Dermis microvascular lymphatic vessel endothelial cell (primary cell): ENCODE data around the gene TMEM184B. TPM values are rescaled to one million over a fixed set of nuclear protein-coding genes. Genes with fewer than 3 reads are reported as not detected.

Experiments
- DNase-seq, 2 donors: peaks; one replicate each; pipeline versions ENCODE4 v3.0.0 to v3.0.0-alpha.2; 2010; ENCODE audit warnings: low read depth in 2 of 2
- total RNA-seq: library from RNA; depleted of rRNA; stranded (reverse); fragments of >200 nt; gene quantifications from 2 replicates; pipeline ENCODE4 v1.2.1, GENCODE V29; 2014

The TMEM184B gene
- 25.4 and 32.9 TPM in 2 replicates for total RNA-seq

GRCh38 chr22:38272373-38273134 lies at the start of gene TMEM184B:
Gene TMEM184B (minus strand): TSS chr22:38273010. CDS start chr22:38247961, 25,049 bp downstream.
- peak in 1 of 2 donors; percentile 75 for DNase-seq

- no peak for DNase-seq
These were observed 48.0 kb upstream of the TMEM184B start for GRCh38 chr22:38320605-38321402.

- DNase-seq, result no peak
These were observed 46.3 kb upstream of the TMEM184B start for GRCh38 chr22:38318792-38319773.

GRCh38 chr22:38317995-38318715 lies 45.3 kb upstream of the TMEM184B start:
- DNase-seq, result peak; percentile 57 to 91

- peak in 1 of 2 donors; percentile 70 for DNase-seq
These were observed 44.5 kb upstream of the TMEM184B start, which contains the start of gene CSNK1E for GRCh38 chr22:38317122-38317994. Gene CSNK1E (minus strand): TSS chr22:38317433. CDS start chr22:38314157, 3,276 bp downstream.

GRCh38 chr22:38316364-38317121 lies 43.7 kb upstream of the TMEM184B start:
- peak in 1 of 2 donors; percentile 69 for DNase-seq

- peak in 1 of 2 donors; percentile 26 for DNase-seq
These were observed 43.1 kb upstream of the TMEM184B start for GRCh38 chr22:38315823-38316363.

- peak in 1 of 2 donors; percentile 48 for DNase-seq
These were observed 42.4 kb upstream of the TMEM184B start for GRCh38 chr22:38314933-38315822.

- DNase-seq, result peak in 1 of 2 donors; percentile 15
These were observed 41.5 kb upstream of the TMEM184B start for GRCh38 chr22:38314051-38314932.

- peak in 1 of 2 donors; percentile 58 for DNase-seq
These were observed 40.7 kb upstream of the TMEM184B start for GRCh38 chr22:38313384-38313955.

GRCh38 chr22:38312261-38312800 lies 39.5 kb upstream of the TMEM184B start:
- no peak for DNase-seq

- DNase-seq, result no peak
These were observed 38.5 kb upstream of the TMEM184B start for GRCh38 chr22:38311323-38311620.

GRCh38 chr22:38310518-38311322 lies 37.9 kb upstream of the TMEM184B start:
- no peak for DNase-seq

GRCh38 chr22:38309614-38310517 lies 37.1 kb upstream of the TMEM184B start:
- DNase-seq, result no peak
